GM12864 (cell line): ENCODE measurements around the gene ADPRS.

Source experiments
- DNase-seq: peaks from one replicate; pipeline ENCODE4 v3.0.0-alpha.2; 2011; ENCODE audit warnings: low read depth
- H3K4me3 ChIP-seq: 2 replicates; pipeline ENCODE4 v1.5.1; 2011; ENCODE audit warnings: mild to moderate bottlenecking, low read depth, low read length, control low read depth
- CTCF ChIP-seq: IDR thresholded peaks from 2 replicates; pipeline ENCODE4 v1.5.1; 2011; ENCODE audit warnings: low read depth, mild to moderate bottlenecking, moderate library complexity, low read length, control low read depth, inconsistent platforms; ENCODE audit errors: missing control alignments

ADPRS gene

GRCh38 chr1:36124404-36125128, 35.9 kb downstream of the ADPRS start:
- TF ChIP-seq CTCF: no peak
- H3K4me3 ChIP-seq: no peak overlapping the region
- DNase-seq: no peak

- H3K4me3 ChIP-seq: no peak within 1 kb of the TSS
- DNase-seq: no peak
- no peak for TF ChIP-seq CTCF
Measured at GRCh38 chr1:36125129-36125991, 36.7 kb downstream of the ADPRS start, which contains the start of gene COL8A2. TSS of gene COL8A2 (minus strand) at chr1:36125222. CDS start at chr1:36100242, 24,980 bp downstream.

GRCh38 chr1:36126005-36126716, 37.5 kb downstream of the ADPRS start:
- no peak for DNase-seq
- H3K4me3 ChIP-seq: no peak overlapping the region

GRCh38 chr1:36126797-36127500, 38.3 kb downstream of the ADPRS start:
- no peak for TF ChIP-seq CTCF
- no peak for DNase-seq
- H3K4me3 ChIP-seq: no peak overlapping the region

More at GRCh38 chr1:36126005-36126716, 37.5 kb downstream of the ADPRS start:
- no peak for TF ChIP-seq CTCF

- no peak for DNase-seq
- no peak for TF ChIP-seq CTCF
- H3K4me3 ChIP-seq: no peak overlapping the region
Measured at GRCh38 chr1:36128126-36128904, 39.6 kb downstream of the ADPRS start.

GRCh38 chr1:36128905-36129206, 40.2 kb downstream of the ADPRS start:
- H3K4me3 ChIP-seq: no peak overlapping the region
- TF ChIP-seq CTCF: no peak
- no peak for DNase-seq
